Measurements from ENCODE around the gene LEO1. TPM values are rescaled to one million over a fixed set of nuclear protein-coding genes. Genes with fewer than 3 reads are reported as not detected.

LEO1 gene
- total RNA-seq, 1 experiment from 2014 or later: 30.1 TPM

DNA sequence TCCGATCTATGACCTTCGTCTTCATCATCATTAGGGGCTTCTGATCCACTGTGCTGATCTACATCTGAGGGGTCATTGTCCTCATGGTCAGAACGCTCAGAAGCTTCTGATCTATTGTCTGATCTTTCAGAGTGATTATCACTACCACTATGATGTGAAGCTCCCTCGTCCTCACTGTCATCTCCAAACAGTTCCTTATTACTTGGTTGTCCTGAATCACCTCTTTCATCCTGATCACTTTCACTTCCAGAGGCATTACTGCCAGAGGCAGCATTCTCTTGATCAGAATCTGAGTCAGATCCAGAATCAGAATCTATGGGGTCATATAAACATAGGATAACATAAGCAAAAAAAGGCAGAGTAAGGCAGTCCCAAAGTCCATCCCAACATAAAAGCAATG, 5.4 kb downstream of the LEO1 start:
- in situ Hi-C loops (cut with HindIII; ENCODE audit: low pct_unique_long_range_greater_than_20kb, low sequenced_read_pairs) (no loop called here), intact Hi-C loops (cut with micrococcal nuclease; ENCODE audit: unreplicated experiment) (no loop called here)
- DNase-seq (ENCODE audit: low read depth, low spot score): no peak
- H3K27ac ChIP-seq (ENCODE audit: low read length): no peak overlapping the region
- H3K27me3 ChIP-seq (ENCODE audit: control insufficient read depth, insufficient read depth, low read length): no peaks in the 10 kb centered on the region
- H3K4me3 ChIP-seq (ENCODE audit: low read depth in 2 of 2, low read length in 2 of 2): no peak overlapping the region
- no TSS peak for BruUV-seq (replicated peaks)
- no peak for ATAC-seq
- H3K36me3 ChIP-seq (ENCODE audit: control insufficient read depth, insufficient read depth, low read length): peaks cover 6% of the 10 kb centered on the region
- TF ChIP-seq REST (IDR thresholded peaks at IDR 0.05; ENCODE audit: insufficient read depth in 1 of 2, low read depth in 2 of 2, low read length in 1 of 2): no peak
- peaks cover 5% of the 10 kb centered on the region; the same call in 1 of the 2 replicates for H3K4me1 ChIP-seq (ENCODE audit: control insufficient read depth, insufficient read depth, low read length)
- POLR2A ChIA-PET: no interaction called here
- no peaks in the 10 kb centered on the region for H3K9me3 ChIP-seq (ENCODE audit: control insufficient read depth, insufficient read depth, low read depth, low read length)
- CTCF ChIA-PET: no interaction called here

- H3K4me3 ChIP-seq (ENCODE audit: low read depth in 2 of 2, low read length in 2 of 2): no peak overlapping the region
- BruUV-seq (replicated peaks): no TSS peak
- intact Hi-C loops (cut with micrococcal nuclease; ENCODE audit: unreplicated experiment): no loop called here
- ChIA-PET POLR2A (interaction anchor here (0.5 kb wide), 1 partner anchor 275 kb away, joined by 7 read pairs; no protein-coding TSS in a partner anchor), CTCF (interaction anchor here (0.6 kb wide), 1 partner anchor 132 kb away, joined by 6 read pairs; no protein-coding TSS in a partner anchor)
- H3K4me1 ChIP-seq (ENCODE audit: control insufficient read depth, insufficient read depth, low read length): peaks cover 5% of the 10 kb centered on the region; the same call in 1 of the 2 replicates
- in situ Hi-C loops (cut with HindIII; ENCODE audit: low pct_unique_long_range_greater_than_20kb, low sequenced_read_pairs): no loop called here
- DNase-seq (ENCODE audit: low read depth, low spot score) (no peak), ATAC-seq (no peak)
- H3K27me3 ChIP-seq (ENCODE audit: control insufficient read depth, insufficient read depth, low read length): no peaks in the 10 kb centered on the region
- no peak overlapping the region for H3K27ac ChIP-seq (ENCODE audit: low read length)
- H3K36me3 ChIP-seq (ENCODE audit: control insufficient read depth, insufficient read depth, low read length): peaks cover 6% of the 10 kb centered on the region; the same call in 1 of the 2 replicates
- H3K9me3 ChIP-seq (ENCODE audit: control insufficient read depth, insufficient read depth, low read depth, low read length): no peaks in the 10 kb centered on the region
- no peak for TF ChIP-seq CTCF (IDR thresholded peaks at IDR 0.05)
- TF ChIP-seq POLR2AphosphoS5 (IDR thresholded peaks at IDR 0.05; ENCODE audit: low read depth, low read length): no peak
- TF ChIP-seq SIN3A (IDR thresholded peaks at IDR 0.05; ENCODE audit: borderline replicate concordance, insufficient read depth, low read depth, low read length): no peak
- TF ChIP-seq TCF7L2 (IDR thresholded peaks at IDR 0.05; ENCODE audit: low read depth, low read length): no peak
- TF ChIP-seq REST (IDR thresholded peaks at IDR 0.05; ENCODE audit: insufficient read depth in 1 of 2, low read depth in 2 of 2, low read length in 1 of 2): no peak
Observed at GRCh38 chr15:51965691-51966090, 5.9 kb downstream of the LEO1 start.
